Motor neuron (in vitro differentiated cells): ENCODE measurements around the gene FGF14. TPM values are rescaled to one million over a fixed set of nuclear protein-coding genes. Genes with fewer than 3 reads are reported as not detected.

Source experiments
- ATAC-seq, 8 experiments: fragments of 200-7000 bp; cut with Tn5 transposase; replicated peaks in 6 of 8; 2 replicates each; pipeline ENCODE4 v1.8.0; 2021; ENCODE audit warnings: mild to moderate bottlenecking in 8 of 8, moderate library complexity in 8 of 8
- H3K27ac ChIP-seq, 2 donors: fragments of 250-450 bp; sonication (Bioruptor Pico); 2 replicates each; pipeline ENCODE4 v1.9.0; 2021; ENCODE audit warnings: antibody characterized with exemption in 2 of 2, mild to moderate bottlenecking in 2 of 2, moderate library complexity in 1 of 2
- H3K4me1 ChIP-seq, 2 donors: fragments of 250-450 bp; sonication (Bioruptor Pico); replicated peaks in 1 of 2; 2 replicates each; pipeline ENCODE4 v1.6.1; 2021; ENCODE audit warnings: antibody characterized with exemption in 2 of 2, mild to moderate bottlenecking in 2 of 2, moderate library complexity in 1 of 2
- H3K4me3 ChIP-seq, 5 donors: fragments of 250-450 bp; sonication (Bioruptor Pico); 2 replicates each; pipeline ENCODE4 v1.9.0; 2021; ENCODE audit warnings: antibody characterized with exemption in 5 of 5, mild to moderate bottlenecking in 5 of 5, moderate library complexity in 4 of 5
- WGBS, 10 experiments: fragments of 450-650 bp; shearing (Covaris generic); methylation state at CpG; one replicate each; pipeline ENCODE4 v1.0.0; 2022; 5-methylcytosine and 5-hydroxymethylcytosine counted together
- in situ Hi-C, 9 experiments: fragments of 400-800 bp; cut with MboI; loops; one replicate each; pipeline ENCODE4 v1.15.0; 2021; ENCODE audit warnings: low sequenced_read_pairs in 9 of 9, low pct_unique_long_range_greater_than_20kb in 2 of 9; ENCODE audit not compliant: unreplicated experiment in 9 of 9
- total RNA-seq, 8 experiments: library from RNA; unstranded; fragments of 300-600 nt; gene quantifications; 2 replicates each; pipeline versions ENCODE4 v1.2.3 to v1.2.4, GENCODE V29; 2022

Gene FGF14
- total RNA-seq, 8 experiments from 2014 or later: 0.66 to 20.0 (median 8.7) TPM

GRCh38 chr13:101986316-101986715, 415.5 kb downstream of the FGF14 start:
- Histone ChIP-seq H3K27ac (no peak overlapping the region), H3K4me1 (peaks cover 5 to 22% of the 10 kb centered on the region in 2 donors), H3K4me3 (no peak overlapping the region)
- no peak for ATAC-seq
- in situ Hi-C loops: no loop called here
- WGBS, 10 experiments: 14 to 100% (median 85%) methylated on average over 1 to 2 of the region's 2 CpGs

GRCh38 chr13:101985321-101985720, 416.5 kb downstream of the FGF14 start:
- Histone ChIP-seq H3K27ac (no peak overlapping the region), H3K4me3 (no peak overlapping the region), H3K4me1 (peaks cover 5 to 22% of the 10 kb centered on the region in 2 donors)
- peak in 7 of 8 experiments; percentile 39 to 91 (median 82) for ATAC-seq
- in situ Hi-C loops: no loop called here
- 0 to 100% (median 68%) methylated on average over 1 to 3 of the region's 3 CpGs for WGBS, 10 experiments

GRCh38 chr13:101982903-101983302, 418.9 kb downstream of the FGF14 start:
- Histone ChIP-seq H3K27ac (no peak overlapping the region), H3K4me1 (peaks cover 5 to 40% of the 10 kb centered on the region in 2 donors), H3K4me3 (no peak overlapping the region)
- no peak for ATAC-seq
- in situ Hi-C loops: no loop called here

- WGBS, 10 experiments: 0 to 100% (median 64%) methylated on average over 2 to 3 of the region's 3 CpGs; no CpG with 5 or more reads in 1 of the 10 experiments
- Histone ChIP-seq H3K4me1 (peaks cover 5 to 35% of the 10 kb centered on the region in 2 donors), H3K4me3 (no peak overlapping the region), H3K27ac (no peak overlapping the region)
- in situ Hi-C loops: no loop called here
- peak in 1 of 8 experiments; percentile 30 for ATAC-seq
Measured at GRCh38 chr13:101979825-101980224, 422.0 kb downstream of the FGF14 start.

- peak in 5 of 8 experiments; percentile 56 to 86 (median 77) for ATAC-seq
- Histone ChIP-seq H3K4me3 (no peak overlapping the region), H3K4me1 (peaks cover 5 to 35% of the 10 kb centered on the region in 2 donors), H3K27ac (no peak overlapping the region)
- WGBS, 10 experiments: 8 to 100% (median 59%) methylated on average over 1 to 5 of the region's 5 CpGs
- in situ Hi-C loops: no loop called here
Measured at GRCh38 chr13:101978552-101979315, 423.1 kb downstream of the FGF14 start.

GRCh38 chr13:101977475-101977874, 424.4 kb downstream of the FGF14 start:
- Histone ChIP-seq H3K27ac (no peak overlapping the region), H3K4me1 (peaks cover 0 to 25% of the 10 kb centered on the region in 2 donors), H3K4me3 (no peak overlapping the region)
- WGBS, 10 experiments: 0 to 100% (median 88%) methylated on average over 1 to 3 of the region's 3 CpGs; no CpG with 5 or more reads in 2 of the 10 experiments
- ATAC-seq: no peak
- in situ Hi-C loops: no loop called here

- 33 to 100% (median 73%) methylated on average over 1 to 4 of the region's 4 CpGs for WGBS, 10 experiments
- no peak overlapping the region for H3K27ac ChIP-seq
- ATAC-seq: no peak
- H3K4me1 ChIP-seq: peaks cover 3 to 13% of the 10 kb centered on the region in 2 donors
- no peak overlapping the region for H3K4me3 ChIP-seq
- in situ Hi-C loops: no loop called here
Measured at GRCh38 chr13:101972191-101972590, 429.7 kb downstream of the FGF14 start.

- in situ Hi-C loops: no loop called here
- Histone ChIP-seq H3K4me3 (no peak overlapping the region), H3K27ac (no peak overlapping the region), H3K4me1 (peaks cover 3 to 17% of the 10 kb centered on the region in 2 donors)
- 13 to 67% (median 28%) methylated on average over 1 to 2 of the region's 2 CpGs; no CpG with 5 or more reads in 1 of the 10 experiments for WGBS, 10 experiments
- ATAC-seq: peak in 1 of 8 experiments; percentile 15
Measured at GRCh38 chr13:101970341-101970740, 431.5 kb downstream of the FGF14 start.

- H3K27ac ChIP-seq: no peak overlapping the region
- H3K4me1 ChIP-seq: peaks cover 3 to 17% of the 10 kb centered on the region in 2 donors
- in situ Hi-C loops: no loop called here
- ATAC-seq: peak in 5 of 8 experiments; percentile 72 to 93 (median 88)
- H3K4me3 ChIP-seq: no peak overlapping the region
Measured at GRCh38 chr13:101967781-101968180, 434.1 kb downstream of the FGF14 start.

GRCh38 chr13:101967216-101967615, 434.6 kb downstream of the FGF14 start:
- Histone ChIP-seq H3K27ac (no peak overlapping the region), H3K4me1 (peaks cover 3 to 17% of the 10 kb centered on the region in 2 donors), H3K4me3 (no peak overlapping the region)
- in situ Hi-C loops: no loop called here
- peak in 1 of 8 experiments; percentile 55 for ATAC-seq

- no peak overlapping the region for H3K27ac ChIP-seq
- ATAC-seq: no peak
- H3K4me1 ChIP-seq: peaks cover 3 to 15% of the 10 kb centered on the region in 2 donors
- 0 to 96% (median 75%) methylated on average over 1 to 5 of the region's 5 CpGs; no CpG with 5 or more reads in 3 of the 10 experiments for WGBS, 10 experiments
- no peak overlapping the region for H3K4me3 ChIP-seq
- in situ Hi-C loops: no loop called here
Measured at GRCh38 chr13:101965096-101965495, 436.8 kb downstream of the FGF14 start.

- no peak overlapping the region for H3K27ac ChIP-seq
- H3K4me3 ChIP-seq: no peak overlapping the region
- in situ Hi-C loops: no loop called here
- ATAC-seq: no peak
- WGBS, 10 experiments: 20 to 100% (median 70%) methylated on average over 1 to 5 of the region's 5 CpGs; no CpG with 5 or more reads in 3 of the 10 experiments
- no peaks in the 10 kb centered on the region for H3K4me1 ChIP-seq
Measured at GRCh38 chr13:101959016-101959415, 442.8 kb downstream of the FGF14 start.

GRCh38 chr13:101955764-101956163, 446.1 kb downstream of the FGF14 start:
- WGBS, 10 experiments: 0 to 85% (median 37%) methylated on average over 1 to 3 of the region's 3 CpGs; no CpG with 5 or more reads in 2 of the 10 experiments
- H3K4me1 ChIP-seq: no peaks in the 10 kb centered on the region
- no peak overlapping the region for H3K4me3 ChIP-seq
- ATAC-seq: no peak
- in situ Hi-C loops: no loop called here
- no peak overlapping the region for H3K27ac ChIP-seq

GRCh38 chr13:101951114-101951513, 450.7 kb downstream of the FGF14 start:
- Histone ChIP-seq H3K4me3 (no peak overlapping the region), H3K4me1 (no peaks in the 10 kb centered on the region), H3K27ac (no peak overlapping the region)
- in situ Hi-C loops: no loop called here
- no peak for ATAC-seq
- 0 to 100% (median 60%) methylated on average over 1 to 2 of the region's 2 CpGs for WGBS, 10 experiments
